Left ventricle myocardium inferior (tissue), 1 donor: ENCODE results near the gene PRR20E. TPM values are rescaled to one million over a fixed set of nuclear protein-coding genes. Genes with fewer than 3 reads are reported as not detected.
"Not testable (repeated sequence)": the region's sequence is repeated elsewhere in the genome, so short reads cannot be mapped to it uniquely, and the experiment has no call there.

Source experiments
- DNase-seq: peaks from one replicate; pipeline ENCODE4 v3.0.0-alpha.2; 2020
- H3K27ac ChIP-seq: fragments of 200-600 bp; replicated peaks from 2 replicates; pipeline ENCODE4 v1.8.0; 2021
- H3K27me3 ChIP-seq: fragments of 200-600 bp; 2 replicates; pipeline ENCODE4 v1.8.0; 2021; ENCODE audit warnings: low read depth
- H3K36me3 ChIP-seq: fragments of 200-600 bp; 2 replicates; pipeline ENCODE4 v1.8.0; 2021
- H3K4me1 ChIP-seq: fragments of 200-600 bp; 2 replicates; pipeline ENCODE4 v1.8.0; 2021
- H3K4me3 ChIP-seq: fragments of 200-600 bp; 2 replicates; pipeline ENCODE4 v1.8.0; 2021; ENCODE audit warnings: mild to moderate bottlenecking, moderate library complexity
- H3K9me3 ChIP-seq: fragments of 200-600 bp; replicated peaks from 2 replicates; pipeline ENCODE4 v1.8.0; 2021
- CTCF ChIP-seq: fragments of 200-600 bp; IDR thresholded peaks from 2 replicates; pipeline ENCODE4 v1.8.0; 2021; ENCODE audit warnings: antibody characterized with exemption, mild to moderate bottlenecking, borderline replicate concordance
- intact Hi-C: fragments of 100-400 bp; cut with micrococcal nuclease; formaldehyde crosslinking; loops from one replicate; pipeline ENCODE4 v1.11.0; 2022
- long read RNA-seq: library from polyadenylated mRNA; unstranded; transcript quantifications from one replicate; pipeline ENCODE4 v2.0.0, GENCODE V29; 2021
- total RNA-seq: library from RNA; stranded (reverse); fragmentation: NEBNext Ultra II Directional; extraction: Animal tissue kit (Norgen Biotek cat#: 25700); gene quantifications from one replicate; pipeline ENCODE4 v1.2.1, GENCODE V29; 2021
- donor health status: DM: no; HTN: yes; CAD: no; lungs with severe emphysema.

PRR20E gene
- total RNA-seq: not detected
- long read RNA-seq: 0 reads

DNA sequence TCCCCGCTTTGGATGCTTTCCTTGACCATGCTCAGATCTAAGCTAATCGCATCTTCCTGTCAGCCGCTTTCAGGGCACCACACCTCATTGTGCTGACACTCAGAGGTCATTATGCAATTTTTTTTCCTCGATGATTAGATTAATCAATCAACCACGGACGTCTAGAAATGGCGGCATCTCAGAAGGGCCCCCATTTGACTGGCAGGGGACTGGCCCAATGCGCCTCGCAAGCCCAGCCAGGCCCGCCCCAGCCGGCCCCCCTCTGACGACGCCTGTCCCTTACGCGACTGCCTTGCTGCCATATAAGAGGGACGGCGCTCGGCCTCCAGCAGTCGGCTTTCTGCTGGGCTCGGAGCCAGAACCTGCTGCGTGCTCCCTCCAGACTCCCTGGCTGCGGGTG is at the start of gene PRR20E:
TSS of gene PRR20E (plus strand) at position 301 of the 400 bp plus-strand sequence. CDS start 387 bp downstream, outside the sequence.
- H3K4me3 ChIP-seq, DNase-seq, H3K4me1 ChIP-seq, H3K27ac ChIP-seq, intact Hi-C loops, H3K9me3 ChIP-seq, H3K36me3 ChIP-seq, H3K27me3 ChIP-seq: not testable (repeated sequence)

GRCh38 chr13:57123681-57124080 is 43.3 kb upstream of the PRR20E start:
- H3K27ac ChIP-seq: peak overlapping the region; percentile 87

GRCh38 chr13:57128909-57129308 is 38.1 kb upstream of the PRR20E start:
- Histone ChIP-seq H3K36me3 (no peaks in the 10 kb centered on the region), H3K4me1 (peaks cover 6% of the 10 kb centered on the region), H3K9me3 (no peaks in the 10 kb centered on the region), H3K27ac (no peak overlapping the region), H3K27me3 (no peaks in the 10 kb centered on the region), H3K4me3 (no peak overlapping the region)
- intact Hi-C loops: no loop called here
- TF ChIP-seq CTCF: no peak
- no peak for DNase-seq

More at GRCh38 chr13:57123681-57124080, 43.3 kb upstream of the PRR20E start:
- no peaks in the 10 kb centered on the region for H3K9me3 ChIP-seq
- H3K4me1 ChIP-seq: peaks cover 24% of the 10 kb centered on the region
- no peaks in the 10 kb centered on the region for H3K36me3 ChIP-seq
- intact Hi-C loops: no loop called here
- no peaks in the 10 kb centered on the region for H3K27me3 ChIP-seq
- TF ChIP-seq CTCF: no peak
- peak; percentile 24 for DNase-seq
- H3K4me3 ChIP-seq: no peak overlapping the region

GRCh38 chr13:57136093-57136492 is 30.9 kb upstream of the PRR20E start:
- no peaks in the 10 kb centered on the region for H3K36me3 ChIP-seq
- no peaks in the 10 kb centered on the region for H3K4me1 ChIP-seq
- intact Hi-C loops: no loop called here
- TF ChIP-seq CTCF: no peak
- H3K4me3 ChIP-seq: no peak overlapping the region
- no peaks in the 10 kb centered on the region for H3K27me3 ChIP-seq
- no peak overlapping the region for H3K27ac ChIP-seq
- DNase-seq: no peak
- H3K9me3 ChIP-seq: no peaks in the 10 kb centered on the region

DNA sequence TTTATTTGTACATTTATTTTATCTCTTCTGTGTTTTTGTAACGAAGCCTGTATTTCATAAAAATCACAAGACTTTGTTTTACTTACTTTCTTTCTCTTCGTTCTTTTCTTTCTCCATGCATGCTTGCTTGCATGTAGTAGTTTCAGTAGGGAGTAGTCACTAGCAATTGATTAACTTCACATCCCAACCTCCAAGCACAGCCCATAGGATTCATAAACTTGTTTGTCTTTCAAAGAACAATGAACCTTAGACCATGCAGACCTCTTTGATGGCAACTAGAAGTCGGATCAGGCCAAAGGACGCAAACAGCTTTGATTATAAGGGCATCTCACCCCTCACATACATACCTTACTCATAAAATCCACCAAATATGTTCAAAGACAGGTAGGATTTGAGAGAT is 29.4 kb upstream of the PRR20E start:
- no peak for TF ChIP-seq CTCF
- H3K27me3 ChIP-seq: no peaks in the 10 kb centered on the region
- no peak overlapping the region for H3K4me3 ChIP-seq

GRCh38 chr13:57138988-57139387 is 28.0 kb upstream of the PRR20E start:
- DNase-seq: no peak
- Histone ChIP-seq H3K36me3 (no peaks in the 10 kb centered on the region), H3K4me3 (no peak overlapping the region), H3K27ac (no peak overlapping the region), H3K4me1 (no peaks in the 10 kb centered on the region), H3K9me3 (no peaks in the 10 kb centered on the region), H3K27me3 (no peaks in the 10 kb centered on the region)
- no peak for TF ChIP-seq CTCF
- intact Hi-C loops: no loop called here

More for the DNA sequence above, 29.4 kb upstream of the PRR20E start:
- Histone ChIP-seq H3K9me3 (no peaks in the 10 kb centered on the region), H3K36me3 (no peaks in the 10 kb centered on the region), H3K27ac (no peak overlapping the region), H3K4me1 (no peaks in the 10 kb centered on the region)
- no peak for DNase-seq
- intact Hi-C loops: no loop called here

- H3K4me1 ChIP-seq, intact Hi-C loops, H3K9me3 ChIP-seq, H3K36me3 ChIP-seq, DNase-seq, H3K27ac ChIP-seq, H3K4me3 ChIP-seq, H3K27me3 ChIP-seq: not testable (repeated sequence)
These were observed 27.2 kb upstream of the PRR20E start for GRCh38 chr13:57139781-57140180.

- H3K9me3 ChIP-seq, H3K4me1 ChIP-seq, DNase-seq, H3K36me3 ChIP-seq, H3K27me3 ChIP-seq, H3K4me3 ChIP-seq, intact Hi-C loops, H3K27ac ChIP-seq: not testable (repeated sequence)
These were observed 26.6 kb upstream of the PRR20E start, which contains the start of gene PRR20A for GRCh38 chr13:57140235-57140968. TSS of gene PRR20A (plus strand) at chr13:57140918. CDS start at chr13:57141305, 387 bp downstream.

GRCh38 chr13:57147188-57147587 is 19.8 kb upstream of the PRR20E start, which contains the start of gene PRR20B:
TSS of gene PRR20B (plus strand) at chr13:57147488. CDS start at chr13:57147875, 387 bp downstream.
- H3K9me3 ChIP-seq, intact Hi-C loops, H3K4me3 ChIP-seq, H3K27me3 ChIP-seq, H3K27ac ChIP-seq, H3K36me3 ChIP-seq, DNase-seq, H3K4me1 ChIP-seq: not testable (repeated sequence)
